GM19035 (cell line): ENCODE data around the gene JOSD2.
"Not testable (repeated sequence)": the region's sequence is repeated elsewhere in the genome, so short reads cannot be mapped to it uniquely, and the experiment has no call there.

Experiments
- ATAC-seq: cut with Tn5 transposase; IDR thresholded peaks from one replicate; pipeline ENCODE4 v1.9.1; 2021; ENCODE audit not compliant: unreplicated experiment

The JOSD2 gene

DNA sequence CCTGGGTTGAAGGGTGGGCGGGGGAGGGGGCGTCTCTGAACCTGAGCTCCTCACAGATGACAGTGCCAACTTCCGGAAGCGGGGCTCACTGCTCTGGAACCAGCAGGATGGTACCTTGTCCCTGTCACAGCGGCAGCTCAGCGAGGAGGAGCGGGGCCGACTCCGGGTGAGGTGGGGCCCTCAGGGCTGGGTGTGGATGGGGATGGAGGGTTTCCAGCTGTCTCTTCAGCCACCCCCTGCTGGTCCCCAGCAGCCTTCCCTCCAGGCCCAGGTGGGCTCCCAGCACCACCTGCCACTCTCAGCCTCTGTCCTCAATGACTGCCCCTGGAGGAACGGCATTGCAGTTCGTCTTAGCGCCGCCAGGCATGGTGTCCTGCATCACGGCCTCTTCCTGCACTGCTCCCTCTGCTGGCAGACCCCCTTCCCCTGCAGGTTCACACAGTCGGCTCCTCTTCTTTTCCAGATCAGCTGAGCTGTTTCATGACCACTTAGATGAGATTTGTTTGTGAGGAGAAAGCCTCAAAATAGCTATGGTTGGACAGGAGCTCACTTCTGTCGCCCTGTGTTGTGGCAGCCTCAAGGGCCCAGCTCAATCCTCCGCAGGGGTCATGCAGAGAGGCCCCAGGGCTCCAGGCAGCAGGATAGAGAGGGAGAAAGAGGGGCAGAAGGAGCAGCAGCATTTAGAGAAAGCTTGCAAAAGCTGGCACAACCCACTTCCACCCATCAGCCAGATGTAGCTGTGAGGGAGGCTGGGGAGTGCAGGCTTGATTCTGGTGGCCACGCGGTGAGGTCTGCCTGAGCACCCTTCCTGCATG lies 31.9 kb downstream of the JOSD2 start:
- ATAC-seq, result no peak

DNA sequence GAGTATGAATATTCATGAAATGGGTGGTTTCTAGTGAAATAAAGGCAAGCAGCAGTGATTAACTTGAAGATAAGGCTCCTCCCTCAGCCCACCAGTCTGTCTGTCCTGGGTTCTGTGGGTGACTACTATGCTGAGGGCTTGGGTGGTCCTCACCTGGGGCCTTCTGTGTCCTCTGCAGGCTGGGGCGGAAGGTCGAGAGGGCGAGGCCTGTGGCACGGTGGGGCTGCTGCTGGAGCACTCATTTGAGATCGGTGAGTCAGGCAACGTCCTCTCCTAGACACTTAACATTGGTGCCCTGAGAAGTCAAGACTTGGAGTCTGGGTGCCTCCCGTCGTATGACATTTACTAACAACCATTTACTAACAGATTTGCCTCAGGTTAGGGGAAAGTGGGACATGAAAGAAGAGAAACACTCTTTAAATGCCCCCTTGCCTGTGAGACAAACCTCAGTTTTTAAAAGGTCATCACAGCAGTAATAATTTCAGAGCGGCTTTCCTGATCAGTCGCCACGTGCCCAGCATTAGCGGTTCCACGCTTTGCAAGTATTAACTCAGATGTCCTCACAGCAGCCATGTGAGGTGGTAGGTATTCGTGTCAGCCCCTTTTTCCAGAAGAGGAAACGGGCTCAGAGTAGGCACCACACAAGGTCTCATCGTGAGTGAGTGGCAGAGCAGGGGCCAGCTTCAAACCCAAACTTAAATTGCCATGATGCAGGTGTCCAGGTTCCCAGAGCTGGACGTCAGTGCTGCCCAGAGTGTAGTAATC lies 33.1 kb downstream of the JOSD2 start:
- ATAC-seq, result no peak

DNA sequence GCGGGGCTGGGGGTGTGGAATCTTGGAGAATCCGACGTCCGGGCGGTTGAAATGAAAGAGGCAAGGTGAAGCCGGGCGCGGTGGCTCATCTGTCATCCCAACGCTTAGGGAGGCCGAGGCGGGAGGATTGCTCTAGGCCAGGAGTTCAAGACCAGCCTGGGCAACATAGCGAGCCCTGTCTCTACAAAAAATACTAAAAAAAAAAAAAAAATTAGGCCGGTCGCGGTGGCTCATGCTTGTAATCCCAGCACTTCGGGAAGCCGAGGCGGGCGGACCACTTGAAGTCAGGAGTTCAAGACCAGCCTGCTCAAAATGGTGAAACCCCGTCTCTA lies 34.1 kb downstream of the JOSD2 start:
- no peak for ATAC-seq

DNA sequence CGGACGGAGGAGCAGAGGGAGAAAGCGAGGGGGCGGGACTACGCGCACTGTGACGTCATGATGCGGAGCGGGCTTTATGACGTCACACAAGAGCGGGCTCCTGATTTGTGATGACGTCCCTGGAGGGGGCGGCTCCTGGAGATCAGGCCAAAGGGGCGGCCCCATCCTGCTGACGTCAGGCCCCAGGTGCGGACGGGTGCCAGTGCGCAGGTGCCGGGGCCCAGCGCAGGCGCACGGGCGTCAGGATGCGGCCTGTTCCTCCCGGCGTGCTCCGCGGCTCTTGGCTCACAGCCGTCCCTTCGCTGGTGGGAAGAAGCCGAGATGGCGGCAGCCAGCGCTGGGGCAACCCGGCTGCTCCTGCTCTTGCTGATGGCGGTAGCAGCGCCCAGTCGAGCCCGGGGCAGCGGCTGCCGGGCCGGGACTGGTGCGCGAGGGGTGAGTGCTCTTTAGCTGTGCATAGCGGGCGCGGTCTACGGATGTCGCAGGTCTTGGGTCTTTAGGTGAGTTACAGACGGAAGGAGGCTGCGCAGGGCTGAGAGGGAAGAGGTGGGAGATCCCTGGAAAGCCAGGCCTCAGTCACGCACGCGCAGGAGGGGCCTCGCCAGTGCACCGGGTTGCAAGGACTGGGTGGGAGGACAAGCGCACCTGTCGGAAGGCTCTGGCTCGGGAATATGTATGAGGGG lies 34.6 kb downstream of the JOSD2 start, which contains the start of the genes EMC10 and GARIN5A:
Gene EMC10, plus strand, starts transcription at position 284 of the 683 bp plus-strand sequence. Its CDS starts 38 bp downstream, at position 322.
Gene GARIN5A, minus strand, starts transcription at position 625 of the 683 bp plus-strand sequence. Its CDS starts 460 bp downstream, at position 165.
- peak; percentile 82 for ATAC-seq

DNA sequence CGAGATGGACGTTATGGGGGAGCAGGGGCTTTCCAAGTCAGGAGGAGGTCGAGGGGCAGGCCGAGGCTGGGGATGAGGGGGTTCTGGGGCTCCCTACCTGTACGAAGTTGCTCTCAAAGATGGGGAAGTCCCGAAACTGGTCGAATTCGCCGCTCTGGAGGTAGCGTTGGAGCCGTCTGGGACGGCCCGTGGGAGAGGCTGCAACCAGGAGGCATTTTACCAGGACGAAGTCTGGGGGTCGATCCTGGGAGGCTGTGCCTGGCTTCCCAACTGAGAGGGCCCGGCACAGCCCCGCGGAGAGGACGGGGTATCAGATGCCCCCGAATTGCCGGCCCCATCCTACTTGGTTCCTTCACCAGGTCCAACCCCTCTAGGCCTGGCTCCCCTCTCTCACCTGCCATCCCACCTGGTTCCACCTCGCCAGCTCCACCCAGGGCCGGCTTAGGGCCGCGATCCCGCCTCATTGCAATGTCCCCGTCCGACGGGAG lies 35.2 kb downstream of the JOSD2 start:
- ATAC-seq, result no peak

DNA sequence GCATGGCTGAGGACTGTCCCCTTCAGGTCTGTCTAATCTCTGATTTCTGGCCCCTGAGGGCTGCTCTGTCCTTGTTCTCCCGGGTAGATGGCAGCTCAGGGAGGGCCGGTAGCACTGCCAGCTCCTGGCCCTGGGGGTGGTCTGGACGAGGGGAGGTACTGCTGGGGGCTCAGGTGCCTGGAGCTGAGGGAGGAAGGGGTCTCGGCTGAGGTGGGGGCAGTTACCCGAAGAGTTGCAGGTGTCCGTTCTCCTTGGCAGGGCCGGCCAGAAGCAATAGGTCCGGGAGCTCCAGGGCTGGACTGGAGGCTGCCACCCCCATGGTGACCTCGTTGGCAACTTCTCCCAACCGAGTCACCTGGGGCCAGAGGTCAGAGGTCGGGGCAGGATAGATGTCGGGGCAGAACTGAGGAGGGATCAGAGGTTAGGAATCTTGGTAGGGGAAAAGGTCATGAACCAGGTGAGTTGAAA lies 35.9 kb downstream of the JOSD2 start:
- no peak for ATAC-seq

DNA sequence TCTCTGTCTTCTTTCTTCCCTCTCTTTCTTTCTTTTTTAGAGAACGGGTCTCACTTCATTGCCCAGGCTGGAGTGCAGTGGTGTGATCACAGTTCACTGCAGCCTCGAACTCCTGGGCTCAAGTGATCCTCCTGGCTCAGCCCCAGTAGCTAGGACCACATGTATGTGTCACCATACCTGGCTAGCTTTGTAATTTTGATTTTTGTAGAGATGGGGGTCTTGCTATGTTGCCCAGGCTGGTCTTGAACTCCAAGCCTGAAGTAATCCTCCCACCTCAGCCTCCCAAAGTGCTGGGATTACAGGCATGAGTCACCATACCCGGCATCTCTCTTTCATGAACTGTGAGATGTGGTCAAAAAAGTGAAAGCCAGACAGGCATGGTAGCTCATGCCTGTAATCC lies 37.7 kb downstream of the JOSD2 start:
- ATAC-seq, result not testable (repeated sequence)

DNA sequence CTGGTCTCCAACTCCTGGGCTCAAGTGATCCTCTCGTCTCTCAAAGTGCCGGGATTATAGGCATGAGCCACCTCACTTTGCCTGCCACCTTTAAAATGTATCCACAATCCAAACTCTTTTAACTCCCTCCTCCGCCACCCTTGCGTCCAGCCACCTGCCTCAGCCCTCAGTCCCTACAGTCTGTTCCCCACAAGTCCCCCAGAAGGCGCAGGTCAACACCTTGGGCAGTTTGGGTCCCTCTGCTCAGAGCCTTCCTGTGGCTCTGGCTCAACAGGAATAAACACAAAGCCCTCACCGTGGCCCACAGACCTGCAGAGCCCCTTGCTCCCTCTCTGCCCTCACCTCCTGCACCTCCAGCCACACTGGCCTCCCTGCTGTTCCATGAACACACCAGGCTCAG lies 42.2 kb downstream of the JOSD2 start:
- ATAC-seq, result no peak

DNA sequence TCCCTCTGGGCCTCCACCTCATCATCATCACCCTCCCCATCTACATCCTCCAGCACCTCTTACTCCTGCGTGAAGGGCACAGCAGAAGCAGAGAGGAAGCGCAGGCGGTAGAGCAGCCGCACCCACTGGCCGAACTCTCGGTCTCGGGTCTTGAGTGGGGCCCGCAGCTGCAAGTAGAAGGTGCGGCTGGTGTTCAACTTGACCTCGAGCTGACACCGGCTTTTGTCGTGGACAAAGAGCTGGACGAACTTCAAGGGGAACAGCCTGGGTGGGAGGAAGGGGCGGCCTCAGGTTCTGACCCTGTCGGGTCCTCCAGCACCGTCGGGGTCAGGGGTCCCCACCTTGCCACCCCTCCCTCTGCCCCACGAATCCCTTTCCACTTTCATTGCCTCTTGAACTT lies 43.4 kb downstream of the JOSD2 start:
- no peak for ATAC-seq

DNA sequence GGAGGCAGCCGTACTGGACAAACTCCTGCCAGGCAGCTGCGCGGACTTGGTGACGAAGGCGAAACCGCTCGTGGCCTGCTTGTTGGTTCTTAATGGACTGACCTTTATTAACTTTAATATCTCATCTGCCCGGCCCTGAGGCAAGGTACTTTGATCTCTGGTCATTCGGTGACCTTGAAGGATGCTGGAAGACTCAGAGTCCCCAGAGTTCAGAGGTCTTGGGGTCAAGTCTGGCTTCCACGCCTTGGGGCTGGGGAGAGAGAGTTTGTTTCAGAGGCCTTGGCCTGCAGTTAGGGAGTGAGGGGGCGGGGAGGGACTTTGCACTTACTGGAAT lies 44.3 kb downstream of the JOSD2 start:
- no peak for ATAC-seq

DNA sequence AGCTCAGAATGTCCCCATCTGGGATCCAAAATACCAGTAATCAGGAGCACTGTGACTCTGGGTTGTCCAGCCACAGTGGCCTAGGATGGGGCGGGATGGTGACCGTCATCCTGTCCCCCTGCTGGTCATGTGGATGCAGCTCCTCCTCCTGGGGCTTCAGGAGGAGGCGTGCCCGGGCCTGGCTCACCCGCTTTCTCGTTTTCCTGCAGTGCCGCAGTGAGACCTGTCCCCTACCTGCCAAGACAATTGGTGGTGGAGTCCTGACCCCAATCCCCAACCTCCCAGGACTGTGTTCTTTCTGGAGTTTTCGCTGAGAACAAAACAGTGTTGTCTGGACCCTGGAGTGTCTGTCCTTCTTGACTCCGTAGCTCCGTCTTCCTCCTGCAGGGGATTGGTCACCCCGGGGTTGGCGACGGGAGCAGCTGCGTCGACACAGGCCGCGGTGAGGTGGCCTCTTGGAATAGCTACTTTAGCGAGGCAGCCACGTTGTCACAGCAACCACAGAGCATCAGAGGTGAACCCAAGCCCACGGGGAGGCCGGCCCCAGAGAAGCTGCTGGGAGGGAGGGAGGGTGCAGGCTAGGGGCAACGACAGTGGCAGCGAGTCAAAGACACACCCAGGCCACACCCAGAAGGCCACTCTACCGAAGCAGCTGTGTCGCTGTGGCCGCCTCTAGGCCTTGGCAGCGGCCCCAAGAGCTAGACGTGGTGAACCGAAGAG lies 44.8 kb downstream of the JOSD2 start:
- ATAC-seq, result no peak

DNA sequence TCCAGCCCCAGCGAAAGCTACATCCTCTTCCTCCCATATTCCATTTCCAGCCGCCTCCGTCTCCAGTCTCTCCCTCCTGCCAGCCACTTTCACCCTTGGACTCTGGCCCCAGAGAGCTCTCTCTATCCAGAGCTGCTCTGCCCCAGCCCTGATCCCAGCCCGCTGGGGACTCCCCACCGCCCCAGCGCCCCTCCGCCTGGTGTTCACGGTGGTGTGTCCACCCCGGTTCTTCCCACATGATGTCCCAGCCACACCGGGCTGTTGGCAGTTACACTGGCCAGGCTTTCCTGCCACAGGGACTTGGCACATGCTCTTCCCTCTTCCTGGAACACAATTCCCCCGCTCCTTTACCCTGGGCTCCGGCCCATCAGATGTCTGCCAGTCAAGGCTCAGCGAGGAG lies 46.0 kb downstream of the JOSD2 start:
- ATAC-seq, result no peak

DNA sequence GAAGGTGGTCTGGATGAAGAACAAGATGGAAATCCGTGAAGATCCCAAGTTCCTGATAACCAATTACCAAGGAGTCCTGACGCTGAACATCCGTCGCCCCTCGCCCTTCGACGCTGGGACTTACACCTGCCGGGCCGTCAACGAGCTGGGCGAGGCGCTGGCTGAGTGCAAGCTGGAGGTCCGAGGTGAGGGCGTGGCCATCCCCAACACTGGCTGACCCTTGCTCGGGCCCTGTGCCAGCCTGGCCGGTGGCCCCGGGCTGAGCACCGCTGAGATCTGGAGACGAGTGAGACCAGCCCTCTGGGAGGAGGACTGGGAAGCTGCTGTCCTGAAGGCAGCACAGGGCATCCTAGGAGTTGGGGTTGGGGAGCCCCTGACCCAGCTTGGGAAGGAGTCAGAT lies 46.6 kb downstream of the JOSD2 start:
- ATAC-seq, result no peak

DNA sequence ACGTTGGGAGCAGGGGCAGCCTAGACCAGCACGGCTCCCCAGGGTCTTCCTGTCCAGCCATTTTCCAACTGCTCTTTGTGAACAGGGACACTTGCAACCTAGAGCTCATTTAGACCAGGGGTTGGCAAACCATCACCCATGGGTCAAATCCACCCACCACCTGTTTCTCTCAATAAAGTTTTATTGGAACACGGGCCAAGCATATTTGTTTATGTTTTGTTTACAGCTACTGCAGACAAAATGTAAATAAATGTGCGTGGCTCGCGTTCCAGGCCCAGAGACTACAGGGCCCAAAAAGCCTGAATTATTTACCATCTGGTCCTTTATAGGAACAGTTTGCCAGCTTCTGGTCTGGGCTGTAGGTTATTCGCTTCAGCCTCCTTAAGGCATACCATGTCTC lies 48.0 kb downstream of the JOSD2 start:
- ATAC-seq, result no peak

DNA sequence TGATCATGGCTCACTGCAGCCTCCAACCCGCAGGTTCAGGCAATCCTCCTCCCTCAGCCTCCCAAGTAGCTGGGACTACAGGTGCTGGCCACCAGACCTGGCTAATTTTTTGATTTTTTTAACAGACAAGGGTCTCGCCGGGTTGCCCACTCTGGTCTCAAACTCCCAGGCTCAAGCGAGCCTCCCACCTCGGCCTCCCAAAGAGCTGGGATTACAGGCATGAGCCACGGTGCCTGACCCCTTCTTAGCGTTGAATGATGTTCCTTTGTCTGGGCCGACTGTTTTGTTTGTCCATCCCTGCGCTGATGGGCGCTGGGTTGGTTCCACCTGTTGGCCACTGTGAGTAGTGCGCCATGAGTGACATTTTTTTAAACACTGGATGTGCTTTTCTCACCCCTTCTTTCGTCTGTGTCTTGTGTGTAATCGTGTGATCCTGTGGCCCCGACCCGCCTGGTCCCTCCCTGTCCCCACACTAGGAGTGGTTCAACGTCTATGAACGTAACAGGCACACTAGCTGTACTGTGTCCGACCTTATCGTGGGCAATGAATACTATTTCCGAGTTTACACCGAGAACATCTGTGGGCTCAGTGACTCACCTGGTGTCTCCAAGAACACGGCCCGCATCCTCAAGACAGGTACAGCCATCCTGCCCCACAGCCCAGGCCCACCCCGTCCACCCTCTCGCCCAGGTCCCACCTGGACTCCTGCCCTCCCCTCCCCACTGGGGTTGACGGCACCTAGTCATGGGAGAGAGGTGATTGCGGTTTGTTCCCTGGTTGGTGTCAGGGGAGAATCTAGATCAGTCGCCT lies 49.7 kb downstream of the JOSD2 start:
- peak; percentile 56 for ATAC-seq

DNA sequence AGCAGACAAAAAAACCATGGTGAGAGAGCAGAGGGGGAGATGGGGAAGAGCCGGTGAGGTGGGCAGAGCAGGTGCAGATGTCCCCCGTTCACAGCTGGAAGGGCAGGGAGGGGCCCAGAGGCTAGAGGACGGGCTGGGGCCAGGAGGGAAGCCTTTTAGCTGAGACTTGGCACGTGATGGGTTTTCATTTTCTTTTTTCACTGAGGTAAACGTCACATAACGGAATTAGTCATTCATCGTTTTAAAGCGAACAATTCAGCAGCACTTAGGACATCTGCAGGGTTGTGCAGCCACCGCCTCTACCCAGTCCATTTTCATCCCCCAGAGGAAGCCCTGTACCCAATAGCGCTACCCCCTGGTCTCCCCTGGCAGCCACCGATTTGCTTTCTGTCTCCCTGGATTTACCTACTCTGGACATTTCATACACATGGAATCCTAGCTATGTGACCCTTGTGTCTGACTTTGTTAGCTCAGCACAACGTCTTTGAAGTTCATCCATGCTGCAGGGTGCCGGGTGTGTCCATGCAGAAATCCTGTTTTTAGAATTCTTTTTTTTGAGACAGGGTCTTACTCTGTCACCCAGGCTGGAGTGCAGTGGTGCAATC lies 50.7 kb downstream of the JOSD2 start:
- ATAC-seq, result no peak

DNA sequence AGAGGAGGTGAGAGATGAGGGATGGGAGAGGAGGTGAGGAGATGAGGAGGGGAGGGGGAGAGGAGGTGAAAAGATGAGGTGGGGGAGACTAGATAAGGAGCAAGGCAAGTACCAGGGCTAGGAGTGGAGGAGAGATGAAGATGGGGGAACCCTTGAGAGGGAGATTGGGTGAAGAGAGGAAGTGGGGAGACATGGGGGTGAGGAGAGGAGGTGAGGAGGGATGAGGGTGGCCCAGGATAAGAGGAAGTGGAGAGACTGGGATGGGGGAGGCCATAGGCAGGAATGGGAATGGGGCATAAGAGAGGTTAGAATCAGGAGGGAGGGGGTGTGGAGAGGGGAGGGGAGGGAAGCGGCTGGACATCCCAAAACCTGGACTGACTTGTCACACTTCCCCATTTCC lies 51.4 kb downstream of the JOSD2 start:
- ATAC-seq, result no peak

DNA sequence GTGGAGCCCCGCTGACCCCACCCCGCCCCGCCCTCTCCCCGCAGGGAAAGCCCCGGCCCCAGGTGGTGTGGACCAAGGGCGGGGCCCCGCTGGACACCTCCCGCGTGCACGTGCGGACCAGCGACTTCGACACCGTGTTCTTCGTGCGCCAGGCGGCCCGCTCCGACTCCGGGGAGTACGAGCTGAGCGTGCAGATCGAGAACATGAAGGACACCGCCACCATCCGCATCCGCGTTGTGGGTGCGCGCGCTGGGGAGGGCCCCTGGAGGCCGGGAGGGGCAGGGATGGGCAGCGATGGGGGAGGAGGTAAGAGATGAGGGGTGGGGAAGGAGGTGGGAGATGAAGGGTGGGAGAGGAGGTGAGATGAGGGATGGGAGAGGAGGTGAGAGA lies 51.9 kb downstream of the JOSD2 start:
- ATAC-seq, result no peak

DNA sequence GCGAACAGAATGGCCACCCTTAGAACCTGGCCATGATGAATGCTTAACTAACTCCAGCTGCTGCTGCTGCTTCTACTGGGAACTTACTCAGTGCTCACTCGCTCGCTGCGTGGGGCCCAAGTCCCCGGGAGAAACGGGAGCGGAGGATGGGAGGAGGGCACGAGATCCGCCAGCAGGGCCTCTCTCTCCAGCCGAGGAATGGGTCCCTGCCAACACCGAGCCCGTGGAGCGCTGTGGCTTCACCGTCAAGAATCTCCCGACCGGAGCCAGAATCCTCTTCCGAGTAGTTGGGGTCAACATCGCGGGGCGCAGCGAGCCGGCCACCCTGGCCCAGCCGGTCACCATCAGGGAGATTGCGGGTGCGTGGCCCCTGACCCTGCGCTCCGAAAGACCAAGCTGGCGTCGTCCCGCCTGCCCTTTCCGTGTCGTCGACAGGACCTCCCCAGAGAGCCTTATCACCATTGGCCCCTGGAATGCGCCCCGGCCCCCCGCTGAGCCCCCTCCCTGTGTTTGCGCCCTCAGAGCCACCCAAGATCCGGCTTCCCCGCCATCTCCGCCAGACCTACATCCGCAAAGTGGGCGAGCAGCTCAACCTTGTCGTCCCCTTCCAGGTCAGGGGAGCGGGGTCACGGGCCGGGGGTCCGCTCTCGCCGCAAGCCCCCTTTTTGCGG lies 52.5 kb downstream of the JOSD2 start:
- no peak for ATAC-seq
